T-helper 9 cell (primary cell): ENCODE results near the gene RPP40.

ENCODE experiments used
- DNase-seq: peaks from one replicate; pipeline ENCODE4 v3.0.0-alpha.2; 2020

RPP40 gene

DNA sequence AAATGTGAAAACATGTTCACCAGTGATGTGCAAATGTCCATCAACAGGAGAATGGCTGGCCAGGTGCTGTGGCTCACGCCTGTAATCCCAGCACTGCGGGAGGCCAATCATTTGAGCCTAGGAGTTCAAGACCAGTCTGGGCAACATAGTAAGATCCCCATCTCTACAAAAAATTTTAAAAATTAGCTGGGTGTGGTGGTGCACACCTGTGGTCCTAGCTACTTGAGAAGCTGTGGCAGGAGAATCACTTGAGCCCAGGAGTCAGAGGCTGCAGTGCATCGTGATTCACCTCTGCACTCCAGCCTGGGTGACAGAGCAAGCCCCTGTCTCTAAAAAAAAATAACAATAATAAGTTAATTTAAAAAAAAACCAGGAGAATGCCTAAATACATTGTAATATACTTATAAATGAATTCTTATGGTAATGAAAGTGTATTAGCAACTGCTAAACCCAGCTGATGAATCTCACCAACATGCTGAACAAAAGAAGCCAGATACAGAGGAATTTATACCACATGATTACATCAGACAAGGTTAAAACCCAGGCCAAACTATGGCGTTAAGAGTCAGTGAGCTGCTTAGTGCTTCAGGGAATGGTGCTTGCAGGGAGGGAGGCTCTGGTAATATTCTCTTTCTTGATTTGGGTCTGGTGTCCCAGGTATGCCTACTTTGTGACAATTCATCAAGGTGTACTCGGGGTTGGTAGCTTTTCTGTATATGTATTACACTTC is 36.4 kb downstream of the RPP40 start:
- no peak for DNase-seq

- DNase-seq: no peak
These were observed 38.1 kb downstream of the RPP40 start for GRCh38 chr6:4965562-4966389.

GRCh38 chr6:4964675-4965561 is 38.9 kb downstream of the RPP40 start:
- no peak for DNase-seq

DNA sequence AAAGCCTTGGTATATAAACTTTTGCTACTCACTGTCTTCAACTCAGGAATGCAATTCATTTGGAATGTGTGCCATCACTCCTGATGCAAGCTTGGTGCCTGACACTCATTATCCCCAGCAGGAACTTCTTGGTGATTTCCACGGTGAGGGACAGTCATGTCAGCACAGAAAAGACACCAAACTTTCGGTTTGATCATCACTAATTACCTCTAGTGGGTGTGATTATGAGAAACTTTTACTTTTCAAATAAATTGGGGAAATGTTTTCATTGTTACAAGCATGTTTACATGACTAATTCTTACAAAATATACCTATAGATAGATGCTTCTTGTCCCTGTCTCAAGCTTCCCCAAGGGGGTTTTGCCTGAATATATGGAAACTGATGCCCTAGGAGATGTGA is 40.9 kb downstream of the RPP40 start:
- DNase-seq: no peak

DNA sequence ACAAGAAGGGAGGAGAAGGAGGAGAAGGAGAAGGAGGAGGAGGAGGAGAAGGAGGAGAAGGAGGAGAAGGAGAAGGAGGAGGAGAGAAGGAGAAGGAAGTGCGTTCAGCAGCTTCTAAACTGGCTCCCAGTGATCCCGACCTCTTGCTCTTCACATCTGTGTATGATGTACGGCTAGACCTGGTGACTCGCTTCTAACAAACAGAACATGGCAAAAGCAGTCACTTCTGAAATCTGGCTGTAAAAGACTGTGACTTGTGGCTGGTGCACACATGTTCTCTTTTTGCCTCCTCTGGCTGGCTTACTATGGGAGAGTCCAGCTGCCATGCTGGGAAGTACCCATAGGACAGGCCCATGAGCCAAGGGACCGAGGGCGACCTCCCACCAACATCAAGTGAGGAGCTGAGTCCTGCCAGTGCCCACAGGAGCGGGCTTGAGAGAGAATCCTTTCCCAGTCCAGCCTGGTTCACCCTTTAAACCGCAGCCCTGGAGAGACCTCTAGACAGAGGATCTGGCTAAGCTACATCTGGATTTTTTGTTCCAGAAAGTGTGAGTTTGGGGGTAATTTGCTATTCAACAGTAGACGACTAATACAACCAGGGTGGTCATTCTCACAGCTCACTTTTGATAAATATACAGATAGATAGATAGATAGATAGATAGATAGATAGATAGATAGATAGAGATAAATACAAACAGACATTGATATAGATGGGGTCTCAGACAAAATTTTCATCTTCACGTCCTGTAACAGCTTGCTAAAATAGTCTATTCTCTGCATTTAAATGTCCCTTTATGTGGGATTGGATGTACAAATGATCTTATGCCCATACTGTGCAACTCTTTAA is 42.3 kb downstream of the RPP40 start:
- no peak for DNase-seq

- DNase-seq: no peak
These were observed 45.2 kb downstream of the RPP40 start for GRCh38 chr6:4958624-4959023.

DNA sequence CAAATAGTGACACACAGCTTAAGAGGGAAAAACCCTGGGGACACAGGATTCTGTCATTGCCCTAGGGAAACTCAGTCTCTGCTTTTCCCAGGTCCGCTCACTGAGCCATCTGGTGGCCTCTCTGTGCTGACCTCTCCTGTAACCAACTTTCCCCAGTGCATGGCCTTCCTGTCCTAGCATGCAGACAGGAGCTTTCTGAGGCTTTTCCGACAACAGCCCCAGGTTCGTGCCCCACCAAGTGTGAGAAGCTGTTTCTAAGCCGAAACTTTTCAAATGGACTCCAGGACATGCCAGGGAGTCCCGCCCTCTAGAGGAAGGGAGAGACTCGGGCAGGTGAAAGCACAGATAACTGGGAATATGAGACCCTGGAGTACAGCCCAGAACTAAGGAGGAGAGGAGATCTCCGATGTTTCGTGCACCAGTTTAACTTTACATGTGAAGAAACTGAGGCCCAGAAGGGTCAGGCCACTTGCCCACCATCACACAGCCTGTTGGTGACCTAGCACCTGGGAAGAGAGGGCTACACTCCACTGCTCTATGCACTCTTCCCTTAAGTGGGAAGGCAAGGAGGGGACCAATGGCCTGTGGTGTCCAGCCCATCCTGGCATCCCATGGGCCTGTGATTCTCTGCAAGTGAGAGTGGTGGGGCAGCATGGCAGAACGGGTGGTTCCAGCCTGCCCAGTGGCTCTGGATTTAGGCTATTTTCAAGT is 46.2 kb downstream of the RPP40 start:
- no peak for DNase-seq

GRCh38 chr6:4956625-4957024 is 47.2 kb downstream of the RPP40 start:
- no peak for DNase-seq

DNA sequence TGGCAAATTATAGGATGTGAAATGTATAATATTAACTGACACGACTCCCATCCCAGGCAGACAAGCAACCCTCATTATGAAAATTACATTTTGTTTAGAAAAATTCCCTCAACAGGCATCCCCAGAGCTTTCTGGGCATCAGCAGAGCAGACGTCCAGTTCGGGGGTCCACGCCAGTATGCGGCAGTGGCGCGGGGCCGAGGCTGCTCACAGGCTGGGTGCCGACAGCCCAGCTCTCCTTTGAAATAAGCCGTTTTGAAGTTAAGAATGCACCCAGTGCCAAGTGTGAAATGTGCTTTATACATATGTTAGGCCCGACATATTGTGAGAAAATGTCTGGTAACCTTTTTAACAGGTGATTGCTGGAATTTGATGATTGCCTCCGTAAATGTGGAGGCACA is 50.4 kb downstream of the RPP40 start:
- no peak for DNase-seq

- DNase-seq: no peak
These were observed 52.9 kb downstream of the RPP40 start for GRCh38 chr6:4950836-4951533.

DNA sequence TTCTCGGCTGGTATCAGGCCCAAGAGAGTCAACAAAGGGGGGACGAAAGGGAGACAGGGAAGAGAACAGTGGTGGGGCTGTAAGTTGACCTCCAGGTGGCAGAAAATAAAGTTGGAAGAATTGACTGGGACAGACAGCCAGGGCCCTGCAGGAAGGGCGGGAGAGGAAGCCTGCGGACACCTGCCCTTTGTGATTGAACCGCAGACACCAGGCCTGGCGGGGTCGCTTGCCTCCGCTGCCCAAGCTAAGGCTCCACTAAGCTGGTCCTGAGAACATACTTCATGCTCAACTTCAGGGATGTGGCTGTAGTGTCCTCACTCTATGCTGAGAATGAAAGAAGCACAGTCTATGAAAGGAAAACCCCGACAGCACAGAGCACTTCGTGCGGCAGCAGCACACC is 53.8 kb downstream of the RPP40 start:
- DNase-seq: no peak

DNA sequence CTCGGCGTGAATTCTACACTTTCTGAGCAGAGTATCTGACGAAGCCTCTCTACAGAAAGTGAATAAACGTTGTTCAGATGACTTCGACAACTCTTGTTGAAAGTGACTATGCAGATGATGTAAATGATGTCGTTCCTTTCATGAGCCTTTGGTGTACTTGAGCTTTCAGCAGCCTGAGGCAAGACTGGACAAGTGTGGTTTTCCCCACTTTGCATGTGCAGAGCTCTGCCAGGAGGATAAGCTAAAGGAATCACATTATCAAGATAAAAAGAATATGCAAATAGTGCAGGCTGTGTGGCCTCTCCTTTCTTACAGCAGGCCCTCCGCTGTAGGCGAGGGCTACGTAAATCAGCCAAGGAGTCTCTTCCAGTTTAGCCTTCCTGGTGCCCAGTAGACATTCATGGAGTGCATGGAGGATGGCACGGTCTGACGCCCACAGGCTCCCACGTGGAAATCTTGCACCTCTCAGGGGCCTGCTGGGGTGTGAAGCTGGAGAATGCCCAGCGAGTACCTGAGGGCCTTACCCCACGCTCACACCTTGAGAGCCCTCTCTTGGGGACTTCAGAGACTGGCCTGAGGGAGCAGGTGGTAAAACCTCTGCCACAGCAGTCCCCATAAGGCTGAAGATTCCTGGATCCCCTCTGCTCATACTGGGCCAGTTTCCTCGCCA is 54.9 kb downstream of the RPP40 start:
- DNase-seq: no peak

GRCh38 chr6:4947716-4948115 is 56.1 kb downstream of the RPP40 start:
- DNase-seq: no peak

- DNase-seq: no peak
These were observed 57.3 kb downstream of the RPP40 start for GRCh38 chr6:4946521-4946920.
